ENCODE results near the gene CHST8.
"Not testable (repeated sequence)": the region's sequence is repeated elsewhere in the genome, so short reads cannot be mapped to it uniquely, and the experiment has no call there.

CHST8 gene

DNA sequence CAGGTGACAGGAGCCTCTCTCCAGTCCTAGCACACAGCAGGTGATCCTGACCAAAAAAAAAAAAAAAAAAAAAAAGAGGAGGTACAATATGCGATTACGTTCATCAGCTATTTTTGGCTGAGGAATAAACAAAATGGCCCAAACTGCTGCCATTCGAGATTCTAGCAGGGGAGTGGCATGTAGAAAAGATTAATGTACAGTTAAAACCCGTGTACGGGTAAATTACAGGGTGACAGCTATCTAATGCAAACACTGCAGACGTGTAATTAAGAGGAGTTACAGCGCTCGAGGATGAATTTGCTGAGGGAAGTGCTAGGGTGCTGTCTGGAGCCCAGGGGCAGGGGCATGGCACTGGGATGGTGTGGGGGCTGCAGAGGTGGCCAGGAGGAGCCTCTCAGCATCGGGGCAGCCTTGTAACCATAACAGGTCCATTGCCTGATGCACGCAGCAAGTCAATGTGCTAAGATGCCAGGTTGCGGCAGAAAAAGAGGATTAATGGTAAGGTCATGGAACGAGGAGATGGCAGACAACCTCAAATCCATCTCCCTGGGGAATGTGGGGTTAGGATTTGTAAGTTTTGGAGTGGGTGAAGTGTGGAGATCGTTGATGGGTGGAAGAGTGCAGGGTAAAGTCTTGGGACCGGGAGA lies 17.4 kb downstream of the CHST8 start:
- no peak for DNase-seq (ENCODE audit: extremely low spot score, insufficient read length, low read depth)
- no peak for FAIRE-seq

DNA sequence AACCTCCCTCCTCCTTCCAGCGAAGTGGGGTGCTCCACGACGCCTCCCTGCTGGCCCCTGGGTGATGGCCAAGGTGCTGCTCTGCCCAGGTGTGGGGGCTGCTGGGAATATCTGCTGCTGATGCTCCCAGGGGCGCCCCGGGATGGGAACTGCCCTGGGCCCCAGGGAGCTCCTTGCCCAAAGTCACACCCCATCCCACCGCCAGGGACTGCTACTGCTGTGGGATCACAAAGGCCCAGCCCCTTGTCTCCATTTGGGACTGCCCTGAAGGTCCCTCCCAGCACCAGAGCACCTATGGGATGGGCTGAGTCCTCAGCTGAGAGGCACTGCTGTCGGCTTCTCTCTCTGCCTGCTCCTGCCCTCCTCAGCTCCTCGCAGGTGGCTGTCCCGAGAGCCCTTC lies 19.0 kb downstream of the CHST8 start:
- no peak for FAIRE-seq
- no peak for DNase-seq (ENCODE audit: extremely low spot score, insufficient read length, low read depth)

DNA sequence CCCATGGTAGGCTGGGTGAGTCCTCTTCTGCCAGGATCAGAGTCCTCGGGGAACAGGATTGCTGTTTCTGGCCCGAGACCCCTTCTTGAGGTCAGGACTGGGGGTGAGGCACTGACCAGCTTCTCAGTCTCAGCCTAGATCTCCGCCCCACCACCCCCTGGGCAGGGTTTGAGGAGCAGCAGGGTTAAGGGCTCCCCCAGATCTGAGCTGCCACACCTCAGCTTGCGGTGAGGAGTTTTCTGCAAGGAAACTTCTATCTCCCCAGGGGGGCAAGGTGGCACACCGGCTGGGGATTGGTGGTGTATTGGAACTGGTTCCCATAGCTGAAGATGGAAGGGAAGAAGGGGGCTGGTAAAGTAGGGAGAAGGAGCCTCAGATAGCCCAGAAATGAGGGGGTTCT lies 19.5 kb downstream of the CHST8 start:
- DNase-seq (ENCODE audit: extremely low spot score, insufficient read length, low read depth) (no peak), FAIRE-seq (no peak)

GRCh38 chr19:33641956-33642498 lies 20.3 kb downstream of the CHST8 start:
- DNase-seq (ENCODE audit: extremely low spot score, insufficient read length, low read depth) (no peak), FAIRE-seq (no peak)

- FAIRE-seq (no peak), DNase-seq (ENCODE audit: extremely low spot score, insufficient read length, low read depth) (no peak)
These were observed 22.6 kb downstream of the CHST8 start for GRCh38 chr19:33644284-33644836.

DNA sequence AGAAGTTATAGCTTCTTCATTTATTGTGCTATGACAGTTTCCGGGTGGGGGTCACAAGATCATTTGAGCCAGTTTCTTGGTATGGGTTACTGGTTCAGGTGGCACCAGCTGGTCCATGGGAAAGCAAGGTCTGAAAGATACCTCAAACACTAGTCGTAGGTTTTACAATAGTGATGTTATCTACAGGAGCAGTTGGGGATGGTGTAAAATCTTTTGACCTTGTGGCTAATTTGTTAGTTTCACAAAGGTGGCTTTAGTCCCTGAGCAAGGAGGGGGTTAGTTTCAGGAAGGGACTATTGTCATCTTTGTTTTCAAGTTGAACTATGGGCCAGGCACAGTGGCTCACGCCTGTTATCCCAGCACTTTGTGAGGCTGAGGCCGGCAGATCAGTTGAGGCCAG lies 24.6 kb downstream of the CHST8 start:
- DNase-seq (ENCODE audit: extremely low spot score, insufficient read length, low read depth) (no peak), FAIRE-seq (no peak)

DNA sequence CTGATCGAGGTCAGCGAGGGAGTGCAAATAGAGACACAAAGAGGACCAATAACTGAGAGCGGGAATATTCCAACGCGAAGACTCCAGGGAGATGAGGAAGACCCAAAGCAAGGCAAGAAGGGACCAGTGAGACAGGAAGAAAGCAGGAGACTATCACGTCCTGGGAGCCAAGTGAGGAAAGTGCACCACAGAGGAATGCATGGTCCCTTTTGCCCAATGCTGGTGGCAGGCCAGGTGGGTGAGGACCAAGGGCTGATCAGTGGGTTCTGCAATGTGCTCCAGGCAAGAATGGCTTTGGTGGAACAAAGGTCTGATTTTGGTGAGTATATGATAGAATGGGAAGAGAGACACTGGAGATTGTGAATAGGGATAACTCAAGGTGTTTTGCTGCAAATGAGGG lies 25.4 kb downstream of the CHST8 start:
- FAIRE-seq = no peak
- DNase-seq (ENCODE audit: extremely low spot score, insufficient read length, low read depth) = no peak

- DNase-seq (ENCODE audit: extremely low spot score, insufficient read length, low read depth) (no peak), FAIRE-seq (no peak)
These were observed 28.0 kb downstream of the CHST8 start for GRCh38 chr19:33649627-33650305.

GRCh38 chr19:33653684-33654083 lies 31.9 kb downstream of the CHST8 start:
- DNase-seq (ENCODE audit: extremely low spot score, insufficient read length, low read depth) (no peak), FAIRE-seq (no peak)

DNA sequence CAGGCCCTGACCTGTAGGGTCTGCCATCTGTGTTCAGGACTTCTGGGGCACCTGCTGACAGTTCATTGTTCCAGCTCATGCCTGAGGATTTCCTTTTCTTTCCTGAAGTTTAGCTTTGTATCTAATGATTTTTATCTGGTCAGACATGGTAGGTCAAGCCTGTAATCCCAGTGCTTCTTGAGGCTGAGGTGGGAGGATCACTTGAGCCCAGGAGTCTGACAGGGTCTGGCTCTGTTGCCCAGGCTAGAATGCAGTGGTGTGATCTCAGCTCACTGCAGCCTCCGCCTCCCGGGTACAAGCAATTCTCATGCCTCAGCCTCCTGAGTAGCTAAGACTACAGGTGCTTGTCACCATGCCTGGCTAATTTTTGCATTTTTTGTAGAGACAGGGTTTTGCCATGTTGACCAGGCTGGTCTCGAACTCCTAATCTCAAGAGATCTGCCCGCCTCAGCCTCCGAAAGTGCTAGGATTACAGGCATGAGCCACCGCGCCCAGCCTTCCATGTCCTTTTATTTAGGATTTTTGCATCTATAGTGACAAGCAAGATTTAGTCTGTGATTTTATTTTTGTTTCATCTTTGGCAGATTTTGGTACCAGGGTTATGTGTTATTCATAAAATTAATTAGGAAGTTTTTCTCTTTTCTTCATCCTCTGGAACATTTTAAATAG lies 33.2 kb downstream of the CHST8 start:
- FAIRE-seq (no peak), DNase-seq (ENCODE audit: extremely low spot score, insufficient read length, low read depth) (no peak)

DNA sequence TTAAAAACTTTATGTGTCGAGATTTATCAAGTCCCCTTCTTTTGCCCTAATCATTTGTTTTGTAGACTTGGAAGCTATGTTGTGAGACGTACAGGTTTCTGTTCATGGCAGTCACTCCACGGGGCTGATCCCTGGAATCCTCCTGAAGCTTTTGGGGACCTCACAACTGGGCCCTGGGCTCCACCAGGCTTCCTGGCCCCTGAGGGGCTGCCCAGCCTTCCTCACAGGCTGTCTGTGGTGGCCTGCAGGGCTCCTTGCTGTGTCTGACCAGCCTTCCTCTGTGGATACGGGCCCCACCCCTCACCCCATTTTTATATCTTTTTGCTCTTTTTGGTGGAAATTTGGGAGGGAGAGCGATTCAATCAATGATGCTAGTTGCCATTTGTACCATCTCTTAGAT lies 38.1 kb downstream of the CHST8 start:
- no peak for DNase-seq (ENCODE audit: extremely low spot score, insufficient read length, low read depth)
- FAIRE-seq = no peak

GRCh38 chr19:33660410-33661124 lies 38.8 kb downstream of the CHST8 start:
- no peak for FAIRE-seq
- DNase-seq (ENCODE audit: extremely low spot score, insufficient read length, low read depth) = no peak

DNA sequence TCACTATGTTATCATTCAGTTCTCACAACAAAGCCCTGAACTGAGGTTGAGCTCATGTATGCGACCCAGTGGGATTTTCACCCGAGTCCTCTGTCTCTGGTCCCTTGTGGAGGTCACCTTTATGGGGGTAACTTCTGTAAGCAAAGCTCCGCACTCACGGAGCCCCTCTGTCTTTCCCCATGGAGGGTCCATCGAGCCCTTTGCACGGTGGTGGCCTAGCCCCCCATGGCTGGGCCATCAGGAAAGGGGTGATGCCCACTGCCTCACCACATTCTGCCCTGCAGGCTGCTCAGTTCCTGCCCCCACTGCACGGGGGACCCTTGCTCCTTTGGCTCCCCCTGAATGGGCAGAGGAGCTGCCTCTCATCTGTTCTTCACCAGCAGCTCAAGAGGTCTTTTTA lies 39.6 kb downstream of the CHST8 start:
- FAIRE-seq = no peak
- no peak for DNase-seq (ENCODE audit: extremely low spot score, insufficient read length, low read depth)

DNA sequence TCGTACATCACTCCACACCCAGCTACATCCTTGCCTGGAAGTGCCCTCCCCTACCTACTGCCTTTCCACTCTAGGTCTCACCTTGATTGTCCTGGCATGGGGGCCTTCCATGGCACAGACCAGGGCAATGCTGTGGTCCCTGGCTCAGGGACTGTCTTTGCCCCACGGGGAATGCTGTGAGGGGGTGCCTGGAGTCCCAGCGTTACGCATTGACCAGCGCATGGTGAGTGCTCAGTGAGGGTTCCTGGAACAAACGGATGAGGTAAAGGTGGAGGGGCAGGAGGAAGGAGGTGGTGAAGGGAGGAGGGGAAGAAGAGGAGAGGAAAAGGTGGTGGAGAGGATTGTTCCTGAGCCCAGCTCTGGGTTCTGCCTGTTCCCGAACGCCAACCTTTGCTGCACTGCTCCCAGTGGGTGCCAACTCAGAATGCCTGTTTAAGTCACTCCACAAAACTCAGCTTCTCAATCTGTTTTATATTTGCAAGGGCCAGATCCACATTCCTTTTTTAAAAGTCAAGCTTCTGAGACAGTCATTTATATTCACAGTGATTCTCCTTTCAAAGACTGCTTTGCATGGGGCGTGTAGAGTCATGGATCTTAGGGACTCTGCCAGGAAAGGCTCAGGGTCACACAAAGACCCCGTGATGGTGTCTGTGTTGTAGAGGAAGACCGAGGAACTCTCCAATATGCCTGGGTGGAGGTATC lies 40.8 kb downstream of the CHST8 start:
- FAIRE-seq (no peak), DNase-seq (ENCODE audit: extremely low spot score, insufficient read length, low read depth) (no peak)

DNA sequence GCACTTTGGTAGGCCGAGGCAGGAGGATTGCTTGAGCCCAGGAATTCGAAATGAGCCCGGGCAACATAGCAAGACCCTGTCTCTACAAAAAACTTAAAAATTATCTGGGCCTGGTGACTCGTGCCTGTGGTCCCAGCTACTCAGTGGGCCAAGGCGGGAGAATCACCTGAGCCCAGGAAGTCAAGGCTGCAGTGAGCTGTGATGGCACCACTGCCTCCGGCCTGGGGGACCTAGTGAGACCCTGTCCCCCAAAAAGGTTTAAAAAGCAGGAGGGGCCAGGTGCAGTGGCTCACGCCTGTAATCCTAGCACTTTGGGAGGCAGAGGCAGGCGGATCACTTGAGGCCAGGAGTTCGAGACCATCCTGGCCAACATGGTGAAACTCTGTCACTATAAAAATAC lies 41.6 kb downstream of the CHST8 start:
- not testable (repeated sequence) for FAIRE-seq; DNase-seq (ENCODE audit: extremely low spot score, insufficient read length, low read depth)

- FAIRE-seq = no peak
- DNase-seq (ENCODE audit: extremely low spot score, insufficient read length, low read depth) = no peak
These were observed 43.0 kb downstream of the CHST8 start for GRCh38 chr19:33664744-33665143.

- FAIRE-seq (no peak), DNase-seq (ENCODE audit: extremely low spot score, insufficient read length, low read depth) (no peak)
These were observed 44.2 kb downstream of the CHST8 start for GRCh38 chr19:33665776-33666595.

DNA sequence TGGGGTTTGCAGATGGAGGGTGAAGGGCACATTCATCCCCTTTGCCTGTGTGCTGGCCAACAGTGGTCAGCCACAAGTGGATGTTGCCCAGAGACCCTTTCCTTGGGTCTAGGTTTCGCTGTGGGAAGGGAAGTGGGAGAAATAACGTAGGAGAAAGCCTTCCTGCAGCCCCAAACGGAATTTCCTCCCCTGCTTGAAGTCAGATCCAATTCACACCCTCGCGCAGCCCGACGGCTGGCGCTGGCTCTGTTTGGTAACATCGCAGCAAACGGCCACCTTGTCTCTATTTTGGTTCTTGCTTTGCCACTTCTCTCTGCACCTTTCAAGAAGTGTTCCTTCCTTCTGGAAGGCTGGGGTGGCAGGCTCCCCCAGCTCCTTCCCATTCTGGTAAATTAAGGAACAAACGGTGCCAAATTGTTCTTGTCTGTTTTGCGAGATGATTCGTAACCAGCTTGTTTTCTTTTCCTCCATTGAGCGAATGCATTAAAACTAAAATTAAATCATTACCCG lies 45.4 kb downstream of the CHST8 start:
- FAIRE-seq = no peak
- no peak for DNase-seq (ENCODE audit: extremely low spot score, insufficient read length, low read depth)

DNA sequence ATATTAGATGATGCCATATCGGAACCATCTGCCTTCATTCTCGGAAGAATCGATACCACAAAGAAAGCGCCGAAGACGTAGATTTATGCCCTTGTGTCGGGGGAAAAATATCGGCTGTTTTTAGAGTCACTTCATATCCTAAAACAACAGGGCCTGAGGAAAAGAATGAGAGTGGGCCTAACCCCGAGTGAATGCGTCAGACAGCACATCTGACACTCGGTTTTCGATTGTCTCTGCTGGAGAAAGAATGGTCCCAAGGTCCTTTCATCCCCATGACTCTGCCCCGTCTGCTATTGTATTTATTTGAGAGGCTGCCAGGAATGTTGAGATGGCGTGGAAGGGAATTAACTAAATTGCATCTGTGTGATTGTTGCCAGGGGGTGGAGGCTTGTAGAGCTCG lies 46.1 kb downstream of the CHST8 start:
- no peak for DNase-seq (ENCODE audit: extremely low spot score, insufficient read length, low read depth)
- no peak for FAIRE-seq

All from GM18507 (cell line).